Activated T-cell treated with anti-CD3 and anti-CD28 coated beads, Interleukin-2, amount 50 U/mL, for 24 hours (primary cell): ENCODE measurements around the gene COL24A1.
A peak's percentile ranks its signal among the peaks of the same experiment; 100 is the strongest.
"Not testable (repeated sequence)": the region's sequence is repeated elsewhere in the genome, so short reads cannot be mapped to it uniquely, and the experiment has no call there.

Experiments used
- DNase-seq: peaks from one replicate; pipeline ENCODE4 v3.0.0-alpha.2; 2020
- H3K27ac Mint-ChIP-seq: 2 replicates; pipeline ENCODE4 v1.8.0; 2020; ENCODE audit warnings: mild to moderate bottlenecking, mixed read lengths
- H3K27me3 Mint-ChIP-seq: 2 replicates; pipeline ENCODE4 v1.8.0; 2020; ENCODE audit warnings: mixed read lengths
- H3K36me3 Mint-ChIP-seq: 2 replicates; pipeline ENCODE4 v1.8.0; 2020; ENCODE audit warnings: low read depth, mixed read lengths
- H3K4me1 Mint-ChIP-seq: 2 replicates; pipeline ENCODE4 v1.8.0; 2020; ENCODE audit warnings: low read depth, mixed read lengths
- H3K4me3 Mint-ChIP-seq: 2 replicates; pipeline ENCODE4 v1.8.0; 2020; ENCODE audit warnings: mild to moderate bottlenecking, moderate library complexity, mixed read lengths
- H3K9me3 Mint-ChIP-seq: 2 replicates; pipeline ENCODE4 v1.8.0; 2020; ENCODE audit warnings: mixed read lengths

Gene COL24A1

GRCh38 chr1:85746777-85747176 lies 409.8 kb downstream of the COL24A1 start:
- no peaks in the 10 kb centered on the region for H3K36me3 Mint-ChIP-seq
- DNase-seq = no peak
- H3K4me1 Mint-ChIP-seq = no peaks in the 10 kb centered on the region
- no peak overlapping the region for H3K27ac Mint-ChIP-seq
- H3K9me3 Mint-ChIP-seq = no peaks in the 10 kb centered on the region
- H3K4me3 Mint-ChIP-seq = no peak overlapping the region
- peaks cover 21% of the 10 kb centered on the region for H3K27me3 Mint-ChIP-seq

- Mint-ChIP-seq H3K27ac (no peak overlapping the region), H3K4me1 (no peaks in the 10 kb centered on the region)
These were observed 412.8 kb downstream of the COL24A1 start for GRCh38 chr1:85743814-85744213.

GRCh38 chr1:85734931-85735330 lies 421.6 kb downstream of the COL24A1 start:
- Mint-ChIP-seq H3K27me3 (peaks cover 7% of the 10 kb centered on the region), H3K4me1 (no peaks in the 10 kb centered on the region), H3K36me3 (no peaks in the 10 kb centered on the region), H3K9me3 (no peaks in the 10 kb centered on the region), H3K4me3 (no peak overlapping the region), H3K27ac (no peak overlapping the region)
- DNase-seq = no peak

More at GRCh38 chr1:85743814-85744213, 412.8 kb downstream of the COL24A1 start:
- Mint-ChIP-seq H3K36me3 (no peaks in the 10 kb centered on the region), H3K9me3 (no peaks in the 10 kb centered on the region), H3K27me3 (peaks cover 23% of the 10 kb centered on the region), H3K4me3 (no peak overlapping the region)
- no peak for DNase-seq

GRCh38 chr1:85718678-85719340 lies 437.8 kb downstream of the COL24A1 start:
- Mint-ChIP-seq H3K27ac (no peak overlapping the region), H3K36me3 (peaks cover 2% of the 10 kb centered on the region), H3K4me1 (no peaks in the 10 kb centered on the region), H3K4me3 (no peak overlapping the region), H3K9me3 (peaks cover 18% of the 10 kb centered on the region), H3K27me3 (peaks cover 8% of the 10 kb centered on the region)
- DNase-seq = no peak

- not testable (repeated sequence) for DNase-seq, H3K4me3 Mint-ChIP-seq, H3K9me3 Mint-ChIP-seq, H3K36me3 Mint-ChIP-seq, H3K4me1 Mint-ChIP-seq, H3K27me3 Mint-ChIP-seq, H3K27ac Mint-ChIP-seq
These were observed 442.0 kb downstream of the COL24A1 start for GRCh38 chr1:85714418-85715114.

GRCh38 chr1:85708829-85709227 lies 447.7 kb downstream of the COL24A1 start:
- Mint-ChIP-seq H3K4me1 (peaks cover 22% of the 10 kb centered on the region), H3K27me3 (no peaks in the 10 kb centered on the region), H3K36me3 (peaks cover 23% of the 10 kb centered on the region), H3K27ac (no peak overlapping the region), H3K4me3 (no peak overlapping the region), H3K9me3 (no peaks in the 10 kb centered on the region)
- DNase-seq = no peak

- H3K4me1 Mint-ChIP-seq = peaks cover 28% of the 10 kb centered on the region
- H3K36me3 Mint-ChIP-seq = peaks cover 29% of the 10 kb centered on the region
- DNase-seq = peak; percentile 87
- H3K9me3 Mint-ChIP-seq = no peaks in the 10 kb centered on the region
- no peaks in the 10 kb centered on the region for H3K27me3 Mint-ChIP-seq
- H3K4me3 Mint-ChIP-seq = no peak within 1 kb of the TSS
- no peak within 1 kb of the TSS for H3K27ac Mint-ChIP-seq
These were observed 448.4 kb downstream of the COL24A1 start, which contains the start of gene ZNHIT6 for GRCh38 chr1:85707990-85708828. Gene ZNHIT6, minus strand, starts transcription at chr1:85708433. Its CDS starts 149 bp downstream, at chr1:85708284.

GRCh38 chr1:85707267-85707989 lies 449.1 kb downstream of the COL24A1 start:
- peaks cover 35% of the 10 kb centered on the region for H3K36me3 Mint-ChIP-seq
- no peaks in the 10 kb centered on the region for H3K9me3 Mint-ChIP-seq
- peaks cover 34% of the 10 kb centered on the region for H3K4me1 Mint-ChIP-seq
- DNase-seq = no peak
- no peak overlapping the region for H3K4me3 Mint-ChIP-seq
- H3K27me3 Mint-ChIP-seq = no peaks in the 10 kb centered on the region
- no peak overlapping the region for H3K27ac Mint-ChIP-seq

- no peak for DNase-seq
- Mint-ChIP-seq H3K9me3 (no peaks in the 10 kb centered on the region), H3K4me1 (peaks cover 36% of the 10 kb centered on the region), H3K36me3 (peaks cover 50% of the 10 kb centered on the region), H3K4me3 (peak overlapping the region; percentile 56), H3K27ac (no peak overlapping the region), H3K27me3 (no peaks in the 10 kb centered on the region)
These were observed 450.6 kb downstream of the COL24A1 start for GRCh38 chr1:85705940-85706339.

GRCh38 chr1:85700422-85700821 lies 456.1 kb downstream of the COL24A1 start:
- no peaks in the 10 kb centered on the region for H3K27me3 Mint-ChIP-seq
- H3K27ac Mint-ChIP-seq = no peak overlapping the region
- no peaks in the 10 kb centered on the region for H3K9me3 Mint-ChIP-seq
- H3K4me3 Mint-ChIP-seq = no peak overlapping the region
- DNase-seq = no peak
- peaks cover 48% of the 10 kb centered on the region for H3K4me1 Mint-ChIP-seq
- peaks cover 88% of the 10 kb centered on the region for H3K36me3 Mint-ChIP-seq

GRCh38 chr1:85697895-85698294 lies 458.7 kb downstream of the COL24A1 start:
- no peaks in the 10 kb centered on the region for H3K9me3 Mint-ChIP-seq
- no peak overlapping the region for H3K4me3 Mint-ChIP-seq
- H3K27ac Mint-ChIP-seq = no peak overlapping the region
- H3K36me3 Mint-ChIP-seq = peaks cover 89% of the 10 kb centered on the region
- H3K27me3 Mint-ChIP-seq = no peaks in the 10 kb centered on the region
- DNase-seq = no peak
- peaks cover 36% of the 10 kb centered on the region for H3K4me1 Mint-ChIP-seq

GRCh38 chr1:85692730-85693314 lies 463.8 kb downstream of the COL24A1 start:
- Mint-ChIP-seq H3K27me3 (no peaks in the 10 kb centered on the region), H3K4me1 (peaks cover 27% of the 10 kb centered on the region), H3K27ac (no peak overlapping the region), H3K9me3 (no peaks in the 10 kb centered on the region), H3K4me3 (no peak overlapping the region), H3K36me3 (peaks cover 83% of the 10 kb centered on the region)
- DNase-seq = no peak

GRCh38 chr1:85689775-85690404 lies 466.7 kb downstream of the COL24A1 start:
- Mint-ChIP-seq H3K4me3 (no peak overlapping the region), H3K36me3 (peaks cover 79% of the 10 kb centered on the region), H3K27ac (no peak overlapping the region), H3K27me3 (no peaks in the 10 kb centered on the region), H3K9me3 (no peaks in the 10 kb centered on the region), H3K4me1 (peaks cover 28% of the 10 kb centered on the region)
- DNase-seq = no peak
